ENCODE results near the gene SPAG9.
"Not testable (repeated sequence)": the region's sequence is repeated elsewhere in the genome, so short reads cannot be mapped to it uniquely, and the experiment has no call there.

- TF ChIP-seq POLR2AphosphoS5, CTCF (IDR thresholded peaks at IDR 0.05): not testable (repeated sequence)
These were observed 1.9 kb upstream of the SPAG9 start for GRCh38 chr17:51122473-51123115.

All from breast epithelium (tissue), 3 donors.